ENCODE measurements around the gene MYOF. TPM values are rescaled to one million over a fixed set of nuclear protein-coding genes. Genes with fewer than 3 reads are reported as not detected.

MYOF gene
- total and polyA plus RNA-seq, 2 experiments from 2014 or later, result 101 to 261 TPM

DNA sequence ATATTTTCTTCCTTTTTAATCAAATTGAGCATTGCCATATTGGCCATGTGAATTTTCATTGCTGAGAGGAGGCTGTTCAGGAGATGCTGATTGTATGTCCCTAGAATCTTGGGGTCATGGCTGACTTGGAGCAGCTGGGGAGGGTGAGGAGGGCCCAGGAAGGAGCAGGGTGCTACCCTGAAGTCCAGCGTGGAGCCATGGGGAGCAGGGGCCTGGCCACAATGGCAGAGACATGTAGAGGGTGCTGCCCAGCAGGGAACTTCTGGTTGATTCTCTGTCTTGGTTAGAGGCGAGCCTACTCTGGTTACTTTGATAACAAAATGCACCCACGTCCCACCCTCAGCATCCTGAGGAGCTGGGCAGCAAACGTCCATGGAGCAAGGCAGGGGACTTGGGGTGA is 186.0 kb downstream of the MYOF start:
- Histone ChIP-seq H3K27ac (no peak overlapping the region), H3K4me3 (no peak overlapping the region), H3K9me2 (ENCODE audit: insufficient read depth) (no peaks in the 10 kb centered on the region), H3K4me1 (ENCODE audit: insufficient read depth) (no peaks in the 10 kb centered on the region), H4K20me1 (ENCODE audit: insufficient read depth) (no peaks in the 10 kb centered on the region), H3K79me2 (ENCODE audit: insufficient read depth) (no peaks in the 10 kb centered on the region), H3K4me2 (ENCODE audit: unreplicated experiment) (no peak overlapping the region), H3K36me3 (ENCODE audit: low read depth) (no peaks in the 10 kb centered on the region), H2AFZ (no peak overlapping the region), H3K9ac (no peak overlapping the region), H3K27me3 (replicated peaks; ENCODE audit: insufficient read depth) (no peaks in the 10 kb centered on the region), H3F3A (ENCODE audit: insufficient read depth) (peaks cover 7% of the 10 kb centered on the region; the same call in 1 of the 2 replicates), H3K9me3 (ENCODE audit: low read depth) (no peaks in the 10 kb centered on the region)
- DNase-seq, result no peak
- in situ Hi-C loops (cut with MboI), result no loop called here
- 77 to 83% methylated on average over 4 of the region's 4 CpGs for WGBS, 2 experiments (ENCODE audit: low coverage in 1 of 2, low lambda C conversion rate in 2 of 2, missing lambda C conversion rate in 2 of 2)
- TF ChIP-seq EZH2 (IDR thresholded peaks at IDR 0.05; ENCODE audit: insufficient read depth, poor library complexity, severe bottlenecking), result no peak
- TF ChIP-seq EZH2phosphoT487 (IDR thresholded peaks at IDR 0.05; ENCODE audit: insufficient read depth, low read depth), result no peak

GRCh38 chr10:93293999-93294398 is 188.1 kb downstream of the MYOF start:
- DNase-seq, result peak; percentile 31
- H3K9me3 ChIP-seq (ENCODE audit: low read depth), result no peaks in the 10 kb centered on the region
- H4K20me1 ChIP-seq (ENCODE audit: insufficient read depth), result no peaks in the 10 kb centered on the region
- no peaks in the 10 kb centered on the region for H3K9me2 ChIP-seq (ENCODE audit: insufficient read depth)
- H3K27me3 ChIP-seq (replicated peaks; ENCODE audit: insufficient read depth), result no peaks in the 10 kb centered on the region
- no peaks in the 10 kb centered on the region for H3K36me3 ChIP-seq (ENCODE audit: low read depth)
- H3K4me2 ChIP-seq (ENCODE audit: unreplicated experiment), result no peak overlapping the region
- in situ Hi-C loops (cut with MboI), result loop anchor here (5.0 kb wide), 1 partner anchor 207 kb away; no protein-coding TSS in a partner anchor
- H3F3A ChIP-seq (ENCODE audit: insufficient read depth), result no peaks in the 10 kb centered on the region
- 35 to 40% methylated on average over 2 of the region's 2 CpGs for WGBS, 2 experiments (ENCODE audit: low coverage in 1 of 2, low lambda C conversion rate in 2 of 2, missing lambda C conversion rate in 2 of 2)
- no peak overlapping the region for H3K4me3 ChIP-seq
- no peak for TF ChIP-seq EZH2phosphoT487 (IDR thresholded peaks at IDR 0.05; ENCODE audit: insufficient read depth, low read depth)
- no peak for TF ChIP-seq EZH2 (IDR thresholded peaks at IDR 0.05; ENCODE audit: insufficient read depth, poor library complexity, severe bottlenecking)
- H3K79me2 ChIP-seq (ENCODE audit: insufficient read depth), result no peaks in the 10 kb centered on the region
- no peaks in the 10 kb centered on the region for H3K4me1 ChIP-seq (ENCODE audit: insufficient read depth)
- no peak overlapping the region for H3K9ac ChIP-seq
- no peak overlapping the region for H2AFZ ChIP-seq
- no peak overlapping the region for H3K27ac ChIP-seq

DNA sequence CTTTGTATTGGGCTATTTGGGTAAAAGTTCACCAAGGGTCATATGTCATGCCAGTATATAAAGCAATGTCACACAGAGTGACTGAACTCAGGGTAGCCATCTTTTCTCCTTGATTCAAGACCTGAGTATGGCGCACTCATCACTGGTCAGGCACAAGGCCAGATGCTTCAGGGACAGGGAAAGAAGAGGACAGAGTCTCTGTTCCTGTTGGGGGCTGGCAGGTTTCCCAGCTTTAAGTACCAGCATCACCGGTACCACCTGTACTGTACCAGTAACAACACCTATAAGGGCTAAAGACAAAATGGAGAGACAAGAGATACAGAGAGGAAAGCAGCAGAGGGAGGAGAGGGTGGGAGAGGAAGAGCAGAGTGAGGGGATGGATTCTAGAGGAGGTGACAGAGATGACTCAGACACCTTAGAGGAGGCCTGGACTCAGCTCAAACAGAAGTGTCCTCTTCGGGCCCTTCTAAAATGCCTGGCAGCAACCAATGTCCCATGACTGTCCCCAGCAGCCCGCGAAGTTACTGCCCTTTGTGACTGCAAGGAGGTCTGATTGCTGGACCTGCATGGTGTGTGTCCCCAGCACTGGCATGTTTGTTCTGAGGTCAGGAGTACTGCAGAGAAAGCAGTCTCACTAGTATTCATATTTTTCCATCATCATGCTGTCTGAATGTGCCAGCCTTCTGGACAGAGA is 191.3 kb downstream of the MYOF start:
- no peaks in the 10 kb centered on the region for H3K27me3 ChIP-seq (replicated peaks; ENCODE audit: insufficient read depth)
- WGBS, 2 experiments (ENCODE audit: low coverage in 1 of 2, low lambda C conversion rate in 2 of 2, missing lambda C conversion rate in 2 of 2), result 88% methylated on average over 5 of the region's 5 CpGs
- no peak overlapping the region for H3K27ac ChIP-seq
- no peak overlapping the region for H3K4me3 ChIP-seq
- no peaks in the 10 kb centered on the region for H3K79me2 ChIP-seq (ENCODE audit: insufficient read depth)
- in situ Hi-C loops (cut with MboI), result loop anchor here (5.0 kb wide), 1 partner anchor 204 kb away; no protein-coding TSS in a partner anchor
- no peaks in the 10 kb centered on the region for H4K20me1 ChIP-seq (ENCODE audit: insufficient read depth)
- H3K9me3 ChIP-seq (ENCODE audit: low read depth), result no peaks in the 10 kb centered on the region
- TF ChIP-seq EZH2 (IDR thresholded peaks at IDR 0.05; ENCODE audit: insufficient read depth, poor library complexity, severe bottlenecking), result no peak
- no peak for TF ChIP-seq EZH2phosphoT487 (IDR thresholded peaks at IDR 0.05; ENCODE audit: insufficient read depth, low read depth)
- H3K4me1 ChIP-seq (ENCODE audit: insufficient read depth), result 0 out of 2 replicates have a peak, but pooled peaks cover 4% of the 10 kb centered on the region
- no peaks in the 10 kb centered on the region for H3K36me3 ChIP-seq (ENCODE audit: low read depth)
- H3K9ac ChIP-seq, result no peak overlapping the region
- H2AFZ ChIP-seq, result no peak overlapping the region; the same call in 1 of the 2 replicates
- H3K9me2 ChIP-seq (ENCODE audit: insufficient read depth), result no peaks in the 10 kb centered on the region
- no peak overlapping the region for H3K4me2 ChIP-seq (ENCODE audit: unreplicated experiment)
- no peak for DNase-seq
- H3F3A ChIP-seq (ENCODE audit: insufficient read depth), result 0 out of 2 replicates have a peak, but pooled peaks cover 4% of the 10 kb centered on the region

DNA sequence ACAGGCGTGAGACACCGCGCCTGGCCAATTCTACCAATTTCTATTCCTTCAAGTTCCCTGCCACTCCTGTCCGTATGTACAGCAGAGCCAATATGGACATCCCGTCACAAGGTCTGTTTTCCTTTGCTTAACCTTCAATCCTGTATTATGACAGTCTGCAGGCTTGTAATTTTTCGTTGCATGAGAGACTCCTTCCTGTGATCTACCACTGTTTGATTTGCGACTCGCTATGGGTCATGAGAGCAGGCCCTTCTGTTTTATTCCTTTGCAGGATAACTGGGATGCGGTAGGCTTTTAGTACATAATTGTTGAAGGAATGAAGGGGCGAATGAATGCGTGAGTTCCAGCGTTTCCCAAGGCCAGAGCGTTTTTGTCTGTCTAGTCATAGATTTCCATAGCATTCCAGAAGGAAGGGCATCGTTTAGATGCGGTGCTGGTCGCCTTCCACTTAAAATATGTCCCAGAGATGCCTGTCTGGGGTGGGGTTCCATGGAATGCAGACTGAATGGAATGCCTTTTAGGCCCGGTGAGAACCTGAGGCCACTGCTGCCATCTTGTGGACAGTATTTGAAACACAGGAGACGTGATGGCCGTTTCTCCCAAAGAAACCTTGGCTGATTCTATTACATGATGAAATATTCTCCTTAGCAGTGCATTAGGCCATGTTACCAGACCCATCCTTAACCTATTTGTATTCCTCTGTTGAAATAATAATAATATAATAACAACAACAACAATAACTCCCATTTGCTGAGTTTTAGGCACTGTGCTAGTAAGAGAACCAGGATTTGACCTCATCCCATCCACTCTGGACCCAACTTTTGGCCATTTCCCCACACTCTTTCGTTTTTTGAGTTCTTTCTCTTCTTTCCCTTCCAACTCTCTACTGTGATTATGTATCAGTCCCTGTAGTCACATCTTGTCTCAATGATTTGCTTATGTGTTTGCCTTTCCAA is 193.2 kb downstream of the MYOF start:
- Histone ChIP-seq H3K4me2 (ENCODE audit: unreplicated experiment) (no peak overlapping the region), H3K4me1 (ENCODE audit: insufficient read depth) (0 out of 2 replicates have a peak, but pooled peaks cover 4% of the 10 kb centered on the region), H3K9me3 (ENCODE audit: low read depth) (no peaks in the 10 kb centered on the region), H4K20me1 (ENCODE audit: insufficient read depth) (no peaks in the 10 kb centered on the region), H3K27ac (peak overlapping the region; percentile 39), H2AFZ (peak overlapping the region; percentile 60), H3K27me3 (replicated peaks; ENCODE audit: insufficient read depth) (no peaks in the 10 kb centered on the region), H3K9ac (no peak overlapping the region), H3K4me3 (no peak overlapping the region), H3K9me2 (ENCODE audit: insufficient read depth) (no peaks in the 10 kb centered on the region), H3F3A (ENCODE audit: insufficient read depth) (0 out of 2 replicates have a peak, but pooled peaks cover 4% of the 10 kb centered on the region), H3K36me3 (ENCODE audit: low read depth) (no peaks in the 10 kb centered on the region), H3K79me2 (ENCODE audit: insufficient read depth) (no peaks in the 10 kb centered on the region)
- peak; percentile 86 for DNase-seq
- WGBS, 2 experiments (ENCODE audit: low coverage in 1 of 2, low lambda C conversion rate in 2 of 2, missing lambda C conversion rate in 2 of 2), result 36 to 37% methylated on average over 20 of the region's 20 CpGs
- TF ChIP-seq EZH2 (IDR thresholded peaks at IDR 0.05; ENCODE audit: insufficient read depth, poor library complexity, severe bottlenecking) (no peak), EZH2phosphoT487 (IDR thresholded peaks at IDR 0.05; ENCODE audit: insufficient read depth, low read depth) (no peak)
- in situ Hi-C loops (cut with MboI), result no loop called here
